ENCODE data around the gene SPATA2.

- no peak for TF ChIP-seq POLR2AphosphoS5 (IDR thresholded peaks at IDR 0.05; ENCODE audit: low read depth, low read length)
- no peak for TF ChIP-seq TAF1 (IDR thresholded peaks at IDR 0.05; ENCODE audit: borderline replicate concordance, insufficient read depth, low read length)
- no peak for TF ChIP-seq REST (IDR thresholded peaks at IDR 0.05; ENCODE audit: insufficient read depth in 1 of 2, low read depth in 2 of 2, low read length in 2 of 2)
These were observed 58.4 kb downstream of the SPATA2 start for GRCh38 chr20:49856904-49857303.
